SH-SY5Y (cell line): ENCODE data around the gene SH3TC2.

Source experiments
- GATA2 ChIP-seq: IDR thresholded peaks from 2 replicates; pipeline ENCODE4 v1.6.1; 2011; ENCODE audit warnings: mild to moderate bottlenecking, low read depth, low read length
- GATA3 ChIP-seq: IDR thresholded peaks from 2 replicates; pipeline ENCODE4 v1.6.1; 2011; ENCODE audit warnings: low read depth, mild to moderate bottlenecking, low read length, moderate library complexity

GRCh38 chr5:149073213-149073612 lies 10.4 kb upstream of the SH3TC2 start:
- no peak for TF ChIP-seq GATA2
- TF ChIP-seq GATA3: no peak
